GM21360 (cell line): ENCODE data around the gene RHAG.
"Not testable (repeated sequence)": the region's sequence is repeated elsewhere in the genome, so short reads cannot be mapped to it uniquely, and the experiment has no call there.

Source experiments
- ATAC-seq: cut with Tn5 transposase; IDR thresholded peaks from one replicate; pipeline ENCODE4 v1.9.1; 2021; ENCODE audit warnings: mild to moderate bottlenecking, moderate library complexity; ENCODE audit not compliant: unreplicated experiment

Gene RHAG

DNA sequence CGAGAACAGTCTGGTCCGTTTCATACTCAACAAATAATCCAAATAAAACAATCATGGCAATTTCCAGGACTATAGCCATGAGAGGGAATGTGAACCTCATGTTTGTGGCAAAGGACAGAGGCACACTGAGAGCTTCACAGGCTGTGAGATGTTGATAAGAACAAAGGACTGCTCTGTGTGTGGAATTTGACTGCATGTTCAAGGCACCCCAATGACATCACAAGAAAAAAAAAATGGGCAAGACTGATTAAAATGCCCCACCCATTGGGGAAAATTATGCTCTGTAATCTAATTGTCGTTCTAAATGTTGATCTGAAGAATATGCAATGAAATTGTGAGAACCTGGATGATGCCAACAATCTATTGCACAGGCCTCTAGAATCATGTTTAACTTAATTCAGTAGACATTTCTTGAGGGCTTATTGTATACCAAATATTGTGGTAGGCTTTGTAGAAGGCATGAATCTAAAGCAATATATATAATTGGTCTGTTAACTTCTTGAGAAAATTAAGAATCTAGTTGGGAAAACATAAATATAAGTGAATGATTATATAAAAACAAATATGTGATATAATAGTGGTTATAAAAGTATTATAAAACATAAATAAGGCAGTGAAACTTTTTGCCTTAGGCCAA lies at the start of gene RHAG:
RHAG (minus strand) TSS at position 127 of the 637 bp plus-strand sequence; CDS start at position 100, 27 bp downstream.
- no peak for ATAC-seq

DNA sequence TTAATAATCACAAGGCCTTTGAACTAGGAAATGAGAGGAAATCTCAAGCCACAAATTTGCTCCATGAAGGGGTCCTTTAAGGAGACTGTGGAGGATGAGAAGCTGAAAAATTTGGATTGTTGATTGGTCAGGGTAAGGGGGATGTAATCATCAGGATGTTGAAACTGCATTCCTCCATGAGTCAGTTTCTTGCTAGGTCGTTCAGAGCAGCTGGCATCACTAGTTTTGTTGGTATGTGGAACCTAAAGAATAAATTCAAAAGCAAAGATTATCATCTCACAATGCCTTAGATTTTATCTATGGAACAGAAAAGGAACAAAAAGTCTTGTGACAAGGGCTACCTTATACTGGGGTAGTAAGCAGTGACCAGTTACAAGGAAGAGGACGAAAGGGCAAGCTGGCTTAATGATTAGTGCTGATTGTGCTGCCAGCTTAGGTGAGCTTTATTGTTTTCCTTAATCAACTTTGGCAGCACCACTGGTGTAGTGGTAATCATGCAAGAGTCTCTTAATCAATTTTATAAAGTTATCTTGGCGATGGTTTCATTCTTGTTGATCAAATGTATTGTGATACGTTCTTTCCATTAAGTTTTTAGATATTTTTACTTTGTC lies 40.1 kb upstream of the RHAG start:
- ATAC-seq = no peak

DNA sequence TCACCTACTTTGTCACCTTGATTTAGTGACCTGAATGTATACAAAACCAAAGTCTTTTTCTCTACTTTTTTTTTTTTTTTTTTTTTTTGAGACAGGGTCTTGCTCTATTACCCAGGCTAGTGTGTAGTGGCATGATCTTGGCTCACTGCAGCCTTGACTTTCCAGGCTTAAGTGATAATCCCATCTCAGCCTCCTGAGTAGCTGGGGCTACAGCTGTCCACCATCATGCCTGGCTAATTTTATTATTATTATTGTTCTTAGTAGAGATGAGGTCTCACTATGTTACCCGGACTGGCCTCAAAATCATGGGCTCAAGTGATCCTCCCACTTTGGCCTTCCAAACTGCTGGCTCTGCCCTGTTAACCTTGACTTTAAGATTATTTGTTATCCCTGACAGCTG lies 39.2 kb upstream of the RHAG start:
- ATAC-seq = no peak

DNA sequence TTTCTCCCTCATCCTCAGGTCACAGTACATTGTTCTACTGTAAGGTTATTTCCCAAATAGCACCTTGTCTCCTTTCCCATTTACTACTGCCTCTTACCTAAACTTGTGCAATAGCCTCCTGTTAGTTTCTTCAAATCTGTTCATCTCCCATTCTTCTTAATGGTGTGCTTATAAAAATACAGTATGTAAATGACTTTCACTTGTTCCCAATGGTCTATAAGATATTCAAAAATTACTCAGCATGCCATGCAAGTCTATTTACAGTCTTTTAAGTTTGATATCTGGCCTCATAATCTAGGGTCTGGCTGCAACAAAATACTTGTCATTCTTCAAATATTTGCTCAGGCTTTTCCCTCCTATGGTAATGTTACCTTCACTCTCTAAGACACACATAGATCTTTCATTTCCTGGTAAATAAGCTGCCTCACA lies 31.5 kb upstream of the RHAG start:
- no peak for ATAC-seq

DNA sequence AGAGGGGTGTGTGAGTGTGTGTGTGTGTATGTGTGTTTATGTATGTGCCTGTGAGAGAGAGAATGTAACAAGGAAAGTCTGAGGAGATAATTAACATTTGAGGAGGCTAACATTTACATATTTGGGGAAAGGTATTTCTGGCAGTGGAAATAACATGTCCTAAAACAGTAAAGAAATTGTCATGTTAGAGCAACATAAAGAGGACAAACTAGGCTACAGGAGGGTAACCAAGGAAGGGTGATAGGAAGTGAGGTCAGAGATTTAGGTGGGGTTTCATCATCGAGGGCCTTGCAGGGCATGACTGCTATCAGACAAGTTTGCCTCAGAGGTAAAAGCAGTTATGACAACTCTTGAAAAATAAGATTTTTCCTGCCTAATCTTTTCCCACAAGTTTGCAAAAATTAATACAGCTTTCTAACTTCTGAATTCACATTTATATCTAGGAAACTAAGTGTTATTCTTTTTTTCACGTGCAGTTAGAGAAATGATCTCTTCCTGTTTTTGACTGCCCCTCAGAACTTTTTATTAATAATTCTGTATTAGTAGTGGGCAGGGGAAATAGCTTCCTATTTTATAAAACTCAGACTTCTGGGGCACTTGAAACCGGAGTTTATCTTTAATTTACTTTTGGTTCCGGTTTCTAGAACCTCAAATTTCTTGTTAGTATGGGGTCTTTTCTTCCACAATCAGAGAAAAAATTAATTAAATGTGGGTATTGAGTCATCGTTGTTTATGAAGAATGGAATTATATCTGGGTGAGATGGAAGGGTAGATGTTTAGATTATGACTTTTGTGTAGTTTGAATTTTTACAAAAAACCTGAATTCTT lies 30.5 kb upstream of the RHAG start:
- no peak for ATAC-seq

DNA sequence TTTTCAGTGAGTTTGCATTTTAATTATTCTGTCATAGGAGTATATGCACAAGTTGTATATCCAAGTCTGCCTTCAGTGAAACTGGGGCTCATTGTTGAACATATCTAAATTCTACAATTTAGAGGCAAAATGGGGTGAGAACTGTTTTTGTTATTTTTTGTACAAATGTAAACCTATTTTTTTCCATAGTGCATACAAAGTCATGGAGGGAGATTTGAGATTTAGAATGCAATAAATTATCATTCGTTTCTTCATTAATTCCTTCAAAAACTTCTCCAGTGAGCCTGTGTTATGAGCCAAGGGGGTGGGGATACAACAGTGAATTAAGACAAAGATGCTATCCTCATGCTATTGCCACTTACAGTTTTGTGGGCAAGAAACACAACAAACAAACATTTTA lies 29.8 kb upstream of the RHAG start:
- no peak for ATAC-seq

DNA sequence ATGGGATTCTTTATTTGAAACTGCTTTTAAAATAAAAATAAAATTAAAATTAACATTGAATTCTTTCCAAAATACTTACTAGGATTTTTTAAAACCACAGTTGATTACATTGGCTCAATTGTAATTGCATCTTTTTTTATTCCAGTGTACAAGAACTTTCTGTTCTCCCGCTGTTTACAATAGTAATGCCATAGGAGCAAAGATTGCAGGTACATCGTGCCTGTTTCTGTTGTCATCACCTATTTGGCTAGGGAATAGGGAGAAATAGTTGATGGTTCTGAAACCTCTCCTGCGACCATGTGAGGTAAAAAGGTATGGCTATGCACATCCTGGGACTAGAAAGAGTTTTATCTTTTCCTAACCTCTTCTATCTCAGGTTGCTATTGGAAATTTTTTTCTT lies 28.2 kb upstream of the RHAG start:
- ATAC-seq = no peak

DNA sequence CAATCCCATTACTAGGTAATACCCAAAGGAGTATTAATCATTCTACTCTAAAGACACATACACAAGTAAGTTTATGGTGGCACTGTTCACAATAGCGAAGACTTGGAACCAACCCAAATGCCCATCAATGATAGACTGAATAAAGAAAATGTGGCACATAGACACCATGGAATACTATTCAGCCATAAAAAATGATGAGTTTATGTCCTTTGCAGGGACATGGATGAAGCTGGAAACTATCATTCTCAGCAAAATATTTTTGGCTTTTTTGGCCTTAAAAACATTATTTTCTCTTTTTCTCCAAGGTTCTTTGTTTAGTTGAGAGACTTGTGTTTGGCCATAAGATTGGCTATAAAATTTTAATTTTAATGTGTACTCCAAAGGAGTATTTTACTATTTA lies 27.4 kb upstream of the RHAG start:
- ATAC-seq = not testable (repeated sequence)

DNA sequence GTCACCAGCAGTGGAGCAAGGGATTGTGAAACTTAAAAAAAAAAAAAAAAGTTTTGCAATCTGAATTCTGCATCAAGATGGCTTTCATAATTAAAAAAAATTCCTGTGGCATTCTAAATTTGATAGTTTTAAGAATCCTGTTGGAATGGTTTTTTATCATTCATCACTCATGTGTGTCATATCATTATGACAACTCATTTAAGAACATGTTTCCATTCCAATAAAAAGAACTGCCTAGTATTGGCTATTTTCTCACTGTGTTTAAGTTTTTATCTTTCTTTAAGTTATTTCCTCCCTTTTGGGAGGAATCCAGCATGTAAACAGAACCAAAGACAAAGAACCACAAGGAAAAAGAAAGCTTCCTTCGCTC lies 26.2 kb upstream of the RHAG start:
- no peak for ATAC-seq

DNA sequence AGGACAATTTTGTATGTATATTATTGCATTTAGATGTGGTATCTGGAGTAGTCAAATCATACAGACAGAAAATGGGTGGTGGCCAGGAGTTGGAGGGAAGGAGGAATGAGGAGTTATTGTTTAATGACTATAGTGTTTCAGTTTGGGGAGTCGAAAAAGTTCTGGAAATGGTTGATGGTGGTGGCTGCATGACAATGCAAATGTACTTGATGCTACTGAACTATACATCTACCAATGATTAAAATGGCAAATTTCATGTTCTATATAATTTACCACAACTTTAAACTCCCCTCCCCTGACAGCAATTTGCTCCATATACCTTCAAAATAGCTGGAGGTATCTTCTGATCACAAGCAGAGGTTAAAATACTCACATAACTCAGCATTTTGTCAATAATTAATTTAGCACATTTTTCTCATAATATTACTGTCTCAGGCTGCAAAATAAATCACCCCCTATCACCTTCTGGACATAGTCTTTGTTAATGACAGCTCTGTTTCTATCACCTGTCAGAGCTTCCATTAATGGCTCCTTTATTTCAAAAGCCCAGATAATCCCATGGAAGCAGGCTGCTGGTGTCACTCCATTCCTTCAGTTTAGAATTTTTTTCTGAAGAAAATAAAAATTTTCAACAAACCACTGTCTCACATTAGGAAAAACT lies 25.7 kb upstream of the RHAG start:
- ATAC-seq = no peak

DNA sequence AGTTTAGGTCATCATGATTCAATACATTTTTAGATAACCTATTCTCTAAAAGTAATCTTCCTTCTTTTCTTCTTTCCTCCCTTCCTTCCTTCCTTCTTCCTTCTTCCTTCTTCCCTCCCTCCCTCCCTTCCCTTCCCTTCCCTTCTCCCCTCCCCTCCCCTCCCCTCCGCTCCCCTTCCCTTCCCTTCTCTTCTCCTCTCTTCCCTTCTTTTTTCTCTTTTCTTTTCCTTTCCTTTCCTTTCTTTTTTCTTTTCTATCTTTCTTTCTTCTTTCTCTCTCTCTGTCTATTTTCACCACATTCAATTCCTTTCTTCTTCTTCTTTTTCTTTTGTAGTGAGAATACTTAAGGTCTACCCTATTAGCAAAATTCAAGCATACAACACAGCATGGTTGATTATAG lies 17.3 kb upstream of the RHAG start:
- ATAC-seq = no peak

DNA sequence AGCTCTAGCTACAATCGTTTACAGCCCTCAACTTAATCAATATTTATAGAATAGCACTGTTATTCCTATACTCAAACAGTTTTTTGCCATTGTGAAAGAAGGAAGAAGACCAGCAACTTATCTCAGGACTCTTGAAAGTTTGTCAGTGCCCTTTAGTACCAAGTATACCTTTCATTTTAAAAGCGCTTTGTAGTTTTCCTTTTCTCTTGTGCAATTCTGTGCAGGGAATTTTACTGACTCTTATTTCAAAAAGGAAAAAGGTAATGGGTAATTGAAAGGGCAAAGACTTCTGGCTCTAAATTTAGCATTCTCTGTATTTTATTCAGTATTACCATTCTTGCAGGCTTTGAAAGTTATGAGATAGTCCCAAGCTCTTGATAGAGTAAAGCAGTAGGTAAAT lies 16.8 kb upstream of the RHAG start:
- no peak for ATAC-seq

DNA sequence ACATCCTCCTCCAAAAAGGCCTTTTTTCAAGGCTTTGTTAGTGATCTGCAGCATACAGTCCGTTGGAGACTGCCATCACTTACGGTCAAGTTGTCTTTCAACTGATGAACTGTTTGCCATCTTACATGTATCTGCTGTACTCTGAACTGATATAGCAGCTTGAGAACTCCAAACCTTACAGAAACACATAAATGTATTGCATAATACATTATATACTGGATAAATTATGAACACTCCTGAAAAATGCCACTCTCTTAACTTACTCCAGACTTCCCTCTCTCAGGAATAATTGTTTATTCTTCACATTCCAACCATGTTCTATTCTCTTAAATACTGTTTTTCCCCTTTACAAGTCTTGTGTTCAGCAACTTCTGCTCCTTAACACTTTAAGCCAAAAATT lies 14.6 kb upstream of the RHAG start:
- ATAC-seq = no peak

DNA sequence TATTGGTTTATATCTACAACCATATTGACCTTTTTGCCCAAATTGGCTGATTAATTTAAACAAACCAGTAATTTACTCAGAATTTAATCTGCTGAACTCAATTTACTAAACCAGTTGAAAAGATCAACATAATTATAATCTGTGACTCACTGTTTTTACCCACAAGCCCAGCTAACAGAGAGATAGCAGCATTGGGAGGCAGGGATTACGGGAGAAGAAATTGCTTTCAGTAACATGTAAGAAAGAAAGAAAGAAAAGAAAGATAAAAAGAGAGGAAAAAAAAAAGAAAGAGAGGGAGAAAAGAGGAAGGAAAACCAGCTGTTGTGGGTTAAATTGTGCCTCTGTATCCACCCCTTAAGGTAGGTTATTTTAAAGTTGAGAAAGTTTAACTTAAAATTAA lies 13.3 kb upstream of the RHAG start:
- no peak for ATAC-seq

DNA sequence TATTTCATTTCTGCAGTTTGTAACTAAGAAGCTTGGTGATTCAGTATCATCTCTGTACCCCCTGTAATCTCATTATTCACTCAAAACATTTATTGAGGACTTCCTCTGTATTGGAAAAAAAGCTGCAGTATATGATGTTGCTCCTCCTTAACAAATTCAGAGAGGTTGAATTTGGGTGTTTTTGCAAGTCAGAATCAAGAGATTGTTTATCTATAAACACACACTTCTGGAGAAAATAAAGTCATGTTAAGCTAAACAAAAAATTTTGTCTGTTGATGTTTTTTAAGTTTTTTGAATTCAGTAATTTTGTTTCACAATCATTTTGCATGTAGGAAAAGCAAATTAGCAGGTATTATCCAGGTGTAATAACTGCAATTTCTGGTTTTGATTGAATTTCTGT lies 11.4 kb upstream of the RHAG start:
- ATAC-seq = no peak

DNA sequence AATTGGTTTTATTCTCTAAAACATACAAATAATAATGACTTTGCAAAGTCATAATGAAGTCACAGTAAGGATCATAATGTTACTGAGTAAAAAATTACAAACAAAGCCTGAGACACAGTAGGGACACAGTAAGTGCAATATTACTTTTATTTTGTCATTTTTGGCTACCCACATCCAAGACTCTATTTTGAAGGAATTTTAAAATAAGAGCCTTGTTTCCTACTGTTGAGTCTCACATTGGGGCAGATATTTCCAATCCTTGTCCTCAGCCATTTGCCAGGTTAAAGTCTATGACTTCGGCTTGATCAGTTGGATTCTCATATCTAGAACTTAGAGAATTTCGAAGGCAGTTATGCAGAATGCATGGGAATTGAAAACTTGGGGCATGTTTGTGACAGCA lies 10.8 kb upstream of the RHAG start:
- ATAC-seq = no peak

DNA sequence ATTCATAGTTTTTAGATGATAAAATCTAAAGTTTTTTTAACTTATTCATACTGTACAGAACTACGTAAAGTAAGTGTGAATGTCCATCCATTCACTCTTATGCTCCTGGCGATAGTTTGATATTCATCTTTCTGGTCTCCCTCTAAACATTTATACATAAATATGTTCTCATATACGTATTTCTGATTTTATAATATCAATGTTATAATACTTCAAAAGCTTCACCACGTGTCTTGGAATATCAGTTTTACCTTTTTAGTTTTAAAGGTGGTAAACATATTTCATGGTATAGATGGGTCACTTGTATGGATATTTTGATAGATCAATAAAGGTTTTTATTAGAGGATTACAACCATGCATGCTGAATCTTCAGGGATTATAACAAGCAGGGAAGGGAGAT lies 10.3 kb upstream of the RHAG start:
- no peak for ATAC-seq

DNA sequence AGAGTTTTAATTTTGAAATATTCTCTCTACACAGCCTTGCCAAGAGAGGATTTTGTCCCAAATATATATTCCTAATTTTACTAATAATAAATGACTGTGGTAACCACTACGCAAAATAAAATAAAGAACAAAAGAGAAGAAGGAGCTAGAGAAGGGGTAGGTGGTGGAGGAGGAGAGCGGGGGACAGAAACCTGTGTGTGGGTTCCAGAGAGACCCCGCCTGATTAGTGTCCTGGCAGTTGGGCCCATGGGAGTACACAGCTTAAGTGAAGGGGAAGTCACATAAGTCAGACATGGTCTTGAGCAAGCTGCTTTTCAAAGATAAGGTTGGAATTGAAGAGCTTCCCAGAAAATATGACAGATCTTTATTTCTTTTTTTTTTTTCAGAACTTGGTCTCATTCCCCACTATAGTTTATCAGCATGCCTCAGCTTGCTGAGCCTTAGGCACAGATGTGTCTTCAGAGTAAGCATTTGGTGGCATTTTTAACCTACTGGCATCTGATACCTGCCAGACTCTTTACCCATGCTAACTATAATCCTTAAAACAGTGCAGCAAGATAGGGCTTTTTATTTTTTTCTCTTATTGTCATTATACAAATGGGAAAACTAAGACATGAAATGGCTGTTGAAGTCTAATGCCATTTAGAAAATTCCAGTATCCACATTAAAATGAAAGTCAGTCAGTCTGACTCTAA lies 9.6 kb upstream of the RHAG start:
- no peak for ATAC-seq

DNA sequence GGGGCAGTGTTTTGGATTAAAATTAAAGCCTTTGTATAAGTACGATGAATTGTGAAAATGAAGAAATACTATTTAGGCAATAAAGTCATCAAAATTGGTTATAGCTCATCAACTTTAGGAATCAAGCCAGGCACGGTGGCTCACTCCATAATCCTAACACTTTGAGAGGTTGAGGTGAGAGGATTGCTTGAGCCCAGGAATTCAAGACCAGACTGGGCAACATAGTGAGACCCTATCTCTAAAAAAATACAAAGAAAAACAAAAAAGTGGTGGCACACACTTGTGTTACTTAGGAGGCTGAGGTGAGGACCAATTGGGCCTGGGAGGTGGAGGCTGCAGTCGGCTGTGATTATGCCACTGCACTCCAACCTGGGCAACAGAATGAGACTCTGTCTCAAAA lies 8.5 kb upstream of the RHAG start:
- no peak for ATAC-seq

DNA sequence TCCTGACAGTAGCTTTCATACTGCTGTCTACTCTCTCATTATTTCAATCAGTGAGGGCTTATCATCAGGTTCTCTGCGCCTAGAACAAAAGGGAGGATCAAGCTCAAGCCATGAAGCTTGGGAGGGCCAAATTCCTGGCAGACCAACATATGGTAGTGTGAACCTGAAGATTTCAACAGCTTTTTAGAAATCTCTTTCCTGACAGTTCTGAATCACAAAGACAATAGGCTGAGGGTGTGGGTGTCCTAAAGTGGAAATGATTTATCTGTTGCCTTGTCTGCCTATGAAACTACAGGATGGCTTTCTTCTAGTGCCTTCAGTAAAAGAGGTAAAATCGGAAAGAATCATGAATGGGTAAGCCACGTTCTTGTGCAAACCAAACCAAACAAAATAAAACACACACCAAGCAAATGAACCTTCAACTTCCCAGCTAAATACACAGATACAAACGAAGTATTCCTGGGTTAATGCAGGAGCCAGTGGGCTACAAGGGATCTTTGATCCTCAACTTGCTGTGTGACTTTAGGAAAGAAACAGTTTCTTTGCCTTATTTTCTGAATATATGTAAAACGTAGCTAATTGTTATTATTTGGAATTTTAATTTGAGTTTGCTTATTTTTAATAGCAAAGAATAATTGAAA lies 2.7 kb upstream of the RHAG start:
- ATAC-seq = no peak

DNA sequence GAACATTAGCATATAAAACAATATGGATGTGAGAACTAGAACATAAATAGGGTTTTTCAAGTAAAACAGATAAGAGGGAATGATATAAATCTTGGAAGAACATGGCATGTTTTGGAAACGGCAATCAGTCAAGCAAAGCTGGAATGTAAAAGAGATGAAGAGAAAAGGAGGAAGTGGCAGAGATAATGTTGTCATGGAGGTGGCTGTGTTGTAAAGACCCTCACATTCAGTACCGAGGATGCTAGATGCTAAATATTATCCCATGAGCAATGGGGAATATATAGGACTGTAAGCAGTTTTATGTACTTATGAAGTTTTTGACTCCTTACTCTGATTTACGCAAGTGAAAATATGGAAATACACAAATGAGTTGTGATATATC lies 702 bp upstream of the RHAG start:
- ATAC-seq = no peak
